SK-N-SH (cell line): Measurements from ENCODE around the gene ACACB. TPM values are rescaled to one million over a fixed set of nuclear protein-coding genes. Genes with fewer than 3 reads are reported as not detected.

Experiments used
- CTCF ChIA-PET: fragments of 300-600, 350-600 bp; formaldehyde crosslinking; extraction: SDS; loops from one replicate; lab custom pipeline; 2021; lab: Yijun Ruan, JAX
- POLR2A ChIA-PET: fragments of 350-600 bp; sonication (Branson Sonifier 250); formaldehyde crosslinking; extraction: SDS; loops from one replicate; lab custom pipeline; 2020; ENCODE audit warnings: antibody characterized with exemption, inconsistent platforms; lab: Yijun Ruan, JAX
- DNase-seq: peaks from one replicate; pipeline ENCODE4 v3.0.0; 2012
- H2AFZ ChIP-seq: fragments of 200-600 bp; sonication (generic); 2 replicates; pipeline ENCODE4 v1.8.1; 2016; ENCODE audit warnings: antibody characterized with exemption, mild to moderate bottlenecking, low read depth
- H3F3A ChIP-seq: fragments of 200-600 bp; sonication (generic); replicated peaks from 2 replicates; pipeline ENCODE3; 2016; ENCODE audit warnings: antibody characterized with exemption, mild to moderate bottlenecking; ENCODE audit not compliant: insufficient read depth
- H3K27ac ChIP-seq, 2 experiments: fragments of 200-500 bp in 1 of 2; fragments of 200-600 bp in 1 of 2; sonication (Bioruptor generic) in 1 of 2; sonication (generic), shearing (Covaris generic) in 1 of 2; 2 replicates each; pipeline versions ENCODE4 v1.5.1 to v1.6.1; 2014 to 2016; ENCODE audit warnings: low read depth in 2 of 2, inconsistent platforms in 1 of 2, low read length in 1 of 2, mild to moderate bottlenecking in 1 of 2, mixed read lengths in 1 of 2
- H3K27me3 ChIP-seq: fragments of 200-600 bp; sonication (generic), shearing (Covaris generic); 2 replicates; pipeline ENCODE4 v1.6.1; 2016; ENCODE audit warnings: mixed run types; ENCODE audit not compliant: insufficient read depth
- H3K36me3 ChIP-seq, 2 experiments: fragments of 200-500 bp in 1 of 2; fragments of 200-600 bp in 1 of 2; sonication (Bioruptor generic) in 1 of 2; sonication (generic) in 1 of 2; replicated peaks in 1 of 2; 2 replicates each; pipeline versions ENCODE3 to v1.5.1; 2014 to 2016; ENCODE audit warnings: low read length in 1 of 2, mild to moderate bottlenecking in 1 of 2; ENCODE audit not compliant: insufficient read depth in 2 of 2, control insufficient read depth in 1 of 2
- H3K4me1 ChIP-seq, 2 experiments: fragments of 200-500 bp in 1 of 2; fragments of 200-600 bp in 1 of 2; sonication (Bioruptor generic) in 1 of 2; sonication (generic), shearing (Covaris generic) in 1 of 2; 2 replicates each; pipeline versions ENCODE4 v1.5.1 to v1.6.1; 2014 to 2016; ENCODE audit warnings: low read depth in 1 of 2, low read length in 1 of 2, mixed run types in 1 of 2; ENCODE audit not compliant: insufficient read depth in 2 of 2, control insufficient read depth in 1 of 2
- H3K4me2 ChIP-seq: fragments of 200-600 bp; sonication (generic), shearing (Covaris generic); 2 replicates; pipeline ENCODE4 v1.6.1; 2017; ENCODE audit warnings: mixed run types
- H3K4me3 ChIP-seq, 2 experiments: fragments of 200-500 bp in 1 of 2; fragments of 200-600 bp in 1 of 2; sonication (Bioruptor generic) in 1 of 2; sonication (generic), shearing (Covaris generic) in 1 of 2; 2 replicates each; pipeline versions ENCODE4 v1.5.1 to v1.8.1; 2014 to 2016; ENCODE audit warnings: low read depth in 2 of 2, inconsistent platforms in 1 of 2, low read length in 1 of 2, mild to moderate bottlenecking in 1 of 2, mixed read lengths in 1 of 2, moderate library complexity in 1 of 2
- H3K79me2 ChIP-seq: fragments of 200-600 bp; sonication (generic); 2 replicates; pipeline ENCODE4 v1.8.1; 2017; ENCODE audit warnings: mild to moderate bottlenecking; ENCODE audit not compliant: insufficient read depth
- H3K9ac ChIP-seq: fragments of 200-600 bp; sonication (generic); 2 replicates; pipeline ENCODE4 v1.6.1; 2017; ENCODE audit warnings: mixed run types
- H3K9me2 ChIP-seq: fragments of 200-600 bp; sonication (generic); 2 replicates; pipeline ENCODE4 v1.6.1; 2017; ENCODE audit warnings: mixed run types
- H3K9me3 ChIP-seq: fragments of 200-600 bp; sonication (generic); 2 replicates; pipeline ENCODE4 v1.6.1; 2017; ENCODE audit warnings: mixed run types, mild to moderate bottlenecking, moderate library complexity
- H4K20me1 ChIP-seq: fragments of 200-600 bp; sonication (generic); 2 replicates; pipeline ENCODE4 v1.6.1; 2017; ENCODE audit warnings: mild to moderate bottlenecking, mixed run types; ENCODE audit not compliant: insufficient read depth
- EP300 ChIP-seq, 2 experiments: IDR thresholded peaks; 2 replicates each; pipeline versions ENCODE4 v1.4.0 to v1.6.1; 2012; ENCODE audit warnings: borderline replicate concordance in 1 of 2, low read depth in 1 of 2, low read length in 1 of 2
- FOXJ3 ChIP-seq: sonication (generic); formaldehyde crosslinking; IDR thresholded peaks from 2 replicates; pipeline ENCODE4 v1.5.1; 2020; ENCODE audit warnings: mild to moderate bottlenecking, missing genetic modification reagents
- NFIC ChIP-seq: IDR thresholded peaks from 2 replicates; pipeline ENCODE4 v1.4.0; 2012; ENCODE audit warnings: borderline replicate concordance
- RXRA ChIP-seq: IDR thresholded peaks from 2 replicates; pipeline ENCODE4 v1.4.0; 2012; ENCODE audit warnings: low read depth, mild to moderate bottlenecking, borderline replicate concordance
- SMC3 ChIP-seq: IDR thresholded peaks from 2 replicates; pipeline ENCODE4 v1.6.1; 2012; ENCODE audit warnings: low read depth, low read length, improper control_type of control experiment
- TCF12 ChIP-seq: IDR thresholded peaks from 2 replicates; pipeline ENCODE4 v1.4.0; 2012
- TEAD4 ChIP-seq: IDR thresholded peaks from 2 replicates; pipeline ENCODE4 v1.4.0; 2012; ENCODE audit warnings: mild to moderate bottlenecking, borderline replicate concordance; ENCODE audit not compliant: insufficient read depth
- WGBS: methylation state at CpG from one replicate; pipeline ENCODE4 v1.1.6; 2017; ENCODE audit warnings: low lambda C conversion rate; 5-methylcytosine and 5-hydroxymethylcytosine counted together
- polyA plus RNA-seq, 3 experiments: library from polyadenylated mRNA; depleted of rRNA; stranded (reverse); fragments of >200 nt; gene quantifications; 2 replicates each; pipeline ENCODE4 v1.2.3, GENCODE V29; 2012
- TF ChIP-seq, protein P1 (sequence below): IDR thresholded peaks from 2 replicates; pipeline ENCODE4 v1.6.1; 2012; ENCODE audit warnings: mild to moderate bottlenecking, low read depth, low read length, moderate library complexity
- TF ChIP-seq, protein P2 (sequence below): IDR thresholded peaks from 2 replicates; pipeline ENCODE4; 2012
- TF ChIP-seq, protein P3 (sequence below): fragments of 200-600 bp; sonication (generic); IDR thresholded peaks from 2 replicates; pipeline ENCODE4 v1.6.1; 2017; ENCODE audit warnings: antibody characterized with exemption, mild to moderate bottlenecking, moderate library complexity

The ACACB gene
- polyA plus RNA-seq, 1 of the 3 experiments (the other 2 are of a cell fraction), result 6.1 TPM

- Histone ChIP-seq H3K27me3 (no peaks in the 10 kb centered on the region), H3F3A (no peaks in the 10 kb centered on the region), H3K4me3 (no peak overlapping the region), H3K9ac (no peak overlapping the region), H3K79me2 (no peaks in the 10 kb centered on the region), H3K36me3 (peaks cover 0 to 9% of the 10 kb centered on the region in 2 experiments), H4K20me1 (no peaks in the 10 kb centered on the region), H3K9me2 (no peaks in the 10 kb centered on the region), H3K4me1 (no peaks in the 10 kb centered on the region), H3K4me2 (no peak overlapping the region), H2AFZ (no peak overlapping the region), H3K9me3 (no peaks in the 10 kb centered on the region), H3K27ac (no peak overlapping the region)
- POLR2A ChIA-PET, result no interaction called here
- CTCF ChIA-PET, result interaction anchor here (1.2 kb wide), 1 partner anchor 68 kb away, joined by 3 read pairs; no protein-coding TSS in a partner anchor
- no peak for DNase-seq
- 90% methylated on average over 3 of the region's 6 CpGs for WGBS
- TF ChIP-seq FOXJ3 (CRISPR knock-in tag), result no peak
- TF ChIP-seq NFIC, result no peak
- no peak for TF ChIP-seq TCF12
- no peak for TF ChIP-seq RXRA
- TF ChIP-seq SMC3, result no peak
- TF ChIP-seq, protein P1, sequence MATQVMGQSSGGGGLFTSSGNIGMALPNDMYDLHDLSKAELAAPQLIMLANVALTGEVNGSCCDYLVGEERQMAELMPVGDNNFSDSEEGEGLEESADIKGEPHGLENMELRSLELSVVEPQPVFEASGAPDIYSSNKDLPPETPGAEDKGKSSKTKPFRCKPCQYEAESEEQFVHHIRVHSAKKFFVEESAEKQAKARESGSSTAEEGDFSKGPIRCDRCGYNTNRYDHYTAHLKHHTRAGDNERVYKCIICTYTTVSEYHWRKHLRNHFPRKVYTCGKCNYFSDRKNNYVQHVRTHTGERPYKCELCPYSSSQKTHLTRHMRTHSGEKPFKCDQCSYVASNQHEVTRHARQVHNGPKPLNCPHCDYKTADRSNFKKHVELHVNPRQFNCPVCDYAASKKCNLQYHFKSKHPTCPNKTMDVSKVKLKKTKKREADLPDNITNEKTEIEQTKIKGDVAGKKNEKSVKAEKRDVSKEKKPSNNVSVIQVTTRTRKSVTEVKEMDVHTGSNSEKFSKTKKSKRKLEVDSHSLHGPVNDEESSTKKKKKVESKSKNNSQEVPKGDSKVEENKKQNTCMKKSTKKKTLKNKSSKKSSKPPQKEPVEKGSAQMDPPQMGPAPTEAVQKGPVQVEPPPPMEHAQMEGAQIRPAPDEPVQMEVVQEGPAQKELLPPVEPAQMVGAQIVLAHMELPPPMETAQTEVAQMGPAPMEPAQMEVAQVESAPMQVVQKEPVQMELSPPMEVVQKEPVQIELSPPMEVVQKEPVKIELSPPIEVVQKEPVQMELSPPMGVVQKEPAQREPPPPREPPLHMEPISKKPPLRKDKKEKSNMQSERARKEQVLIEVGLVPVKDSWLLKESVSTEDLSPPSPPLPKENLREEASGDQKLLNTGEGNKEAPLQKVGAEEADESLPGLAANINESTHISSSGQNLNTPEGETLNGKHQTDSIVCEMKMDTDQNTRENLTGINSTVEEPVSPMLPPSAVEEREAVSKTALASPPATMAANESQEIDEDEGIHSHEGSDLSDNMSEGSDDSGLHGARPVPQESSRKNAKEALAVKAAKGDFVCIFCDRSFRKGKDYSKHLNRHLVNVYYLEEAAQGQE, result no peak
- TF ChIP-seq, protein P2, sequence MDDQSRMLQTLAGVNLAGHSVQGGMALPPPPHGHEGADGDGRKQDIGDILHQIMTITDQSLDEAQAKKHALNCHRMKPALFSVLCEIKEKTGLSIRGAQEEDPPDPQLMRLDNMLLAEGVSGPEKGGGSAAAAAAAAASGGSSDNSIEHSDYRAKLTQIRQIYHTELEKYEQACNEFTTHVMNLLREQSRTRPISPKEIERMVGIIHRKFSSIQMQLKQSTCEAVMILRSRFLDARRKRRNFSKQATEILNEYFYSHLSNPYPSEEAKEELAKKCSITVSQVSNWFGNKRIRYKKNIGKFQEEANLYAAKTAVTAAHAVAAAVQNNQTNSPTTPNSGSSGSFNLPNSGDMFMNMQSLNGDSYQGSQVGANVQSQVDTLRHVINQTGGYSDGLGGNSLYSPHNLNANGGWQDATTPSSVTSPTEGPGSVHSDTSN, result no peak
- no peak for TF ChIP-seq TEAD4
- TF ChIP-seq, protein P3, sequence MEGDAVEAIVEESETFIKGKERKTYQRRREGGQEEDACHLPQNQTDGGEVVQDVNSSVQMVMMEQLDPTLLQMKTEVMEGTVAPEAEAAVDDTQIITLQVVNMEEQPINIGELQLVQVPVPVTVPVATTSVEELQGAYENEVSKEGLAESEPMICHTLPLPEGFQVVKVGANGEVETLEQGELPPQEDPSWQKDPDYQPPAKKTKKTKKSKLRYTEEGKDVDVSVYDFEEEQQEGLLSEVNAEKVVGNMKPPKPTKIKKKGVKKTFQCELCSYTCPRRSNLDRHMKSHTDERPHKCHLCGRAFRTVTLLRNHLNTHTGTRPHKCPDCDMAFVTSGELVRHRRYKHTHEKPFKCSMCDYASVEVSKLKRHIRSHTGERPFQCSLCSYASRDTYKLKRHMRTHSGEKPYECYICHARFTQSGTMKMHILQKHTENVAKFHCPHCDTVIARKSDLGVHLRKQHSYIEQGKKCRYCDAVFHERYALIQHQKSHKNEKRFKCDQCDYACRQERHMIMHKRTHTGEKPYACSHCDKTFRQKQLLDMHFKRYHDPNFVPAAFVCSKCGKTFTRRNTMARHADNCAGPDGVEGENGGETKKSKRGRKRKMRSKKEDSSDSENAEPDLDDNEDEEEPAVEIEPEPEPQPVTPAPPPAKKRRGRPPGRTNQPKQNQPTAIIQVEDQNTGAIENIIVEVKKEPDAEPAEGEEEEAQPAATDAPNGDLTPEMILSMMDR, result no peak
- TF ChIP-seq EP300 (IDR thresholded peaks at IDR 0.05; ENCODE audit: borderline replicate concordance in 1 of 2, low read depth in 1 of 2, low read length in 1 of 2), result no peak
Measured at GRCh38 chr12:109179927-109180326, 63.5 kb downstream of the ACACB start.
